Upper lobe of left lung (tissue), 6 donors: Measurements from ENCODE around the gene KCNN2. TPM values are rescaled to one million over a fixed set of nuclear protein-coding genes. Genes with fewer than 3 reads are reported as not detected.

Experiments used
- ATAC-seq, 2 donors: fragments of 200-7000 bp; cut with Tn5 transposase; one replicate each; pipeline ENCODE4 v1.9.1; 2022; ENCODE audit warnings: mild to moderate bottlenecking in 2 of 2, moderate library complexity in 2 of 2; ENCODE audit not compliant: low FRiP score in 2 of 2
- DNase-seq, 2 donors: peaks; one replicate each; pipeline ENCODE4 v3.0.0-alpha.2; 2019 to 2020
- H3K27ac ChIP-seq, 4 donors: fragments of 200-600 bp; sonication (generic); one replicate each; pipeline ENCODE4 v1.5.1; 2016 to 2019
- H3K27me3 ChIP-seq, 4 donors: fragments of 200-600 bp; sonication (generic); one replicate each; pipeline ENCODE4 v1.5.1; 2017 to 2019
- H3K36me3 ChIP-seq, 4 donors: fragments of 200-600 bp; sonication (generic); one replicate each; pipeline ENCODE4 v1.5.1; 2016 to 2019
- H3K4me1 ChIP-seq, 4 donors: fragments of 200-600 bp; sonication (generic); one replicate each; pipeline ENCODE4 v1.5.1; 2018 to 2019
- H3K4me3 ChIP-seq, 4 donors: fragments of 200-600 bp; sonication (generic); one replicate each; pipeline ENCODE4 v1.5.1; 2017 to 2019; ENCODE audit warnings: mild to moderate bottlenecking in 2 of 4, moderate library complexity in 1 of 4
- H3K9me3 ChIP-seq, 4 donors: fragments of 200-600 bp; sonication (generic); one replicate each; pipeline ENCODE4 v1.5.1; 2018 to 2019
- EP300 ChIP-seq, 4 donors: sonication (generic); formaldehyde crosslinking; IDR thresholded peaks; one replicate each; pipeline ENCODE4 v1.5.1; 2017; ENCODE audit warnings: antibody characterized with exemption in 4 of 4, control low read depth in 2 of 4
- POLR2A ChIP-seq, 4 donors: fragments of 450-650 bp; IDR thresholded peaks; one replicate each; pipeline ENCODE4 v1.5.1; 2016 to 2017; ENCODE audit warnings: antibody characterized with exemption in 4 of 4, mild to moderate bottlenecking in 2 of 4
- POLR2AphosphoS5 ChIP-seq, 2 donors: sonication (generic); formaldehyde crosslinking; IDR thresholded peaks; one replicate each; pipeline ENCODE4 v1.5.1; 2017; ENCODE audit warnings: antibody characterized with exemption in 2 of 2
- WGBS, 2 donors: methylation state at CpG; one replicate each; pipeline ENCODE4 v1.1.5; 2017 to 2018; 5-methylcytosine and 5-hydroxymethylcytosine counted together
- total RNA-seq, 6 donors: library from RNA; depleted of rRNA in 4 of 6; stranded (reverse); fragments of >200 nt in 4 of 6; gene quantifications; one replicate each; pipeline versions ENCODE4 v1.1.0 to v1.2.1, GENCODE V29; 2016 to 2021
- TF ChIP-seq, protein P1 (sequence below), 6 experiments: fragments of 450-650 bp in 4 of 6; fragments of 200-600 bp in 2 of 6; sonication (generic) in 2 of 6; IDR thresholded peaks; one replicate each; pipeline ENCODE4 v1.5.1; 2016 to 2019; ENCODE audit warnings: antibody characterized with exemption in 6 of 6
- donor health status: DM: no; HTN: no; CAD: no; lungs with moderate emphysema.
- donor health status: DM: no; HTN: yes; CAD: no; lungs with severe emphysema.

KCNN2 gene
- total RNA-seq, 6 donors from 2014 or later = 0.55 to 3.2 (median 1.9) TPM

DNA sequence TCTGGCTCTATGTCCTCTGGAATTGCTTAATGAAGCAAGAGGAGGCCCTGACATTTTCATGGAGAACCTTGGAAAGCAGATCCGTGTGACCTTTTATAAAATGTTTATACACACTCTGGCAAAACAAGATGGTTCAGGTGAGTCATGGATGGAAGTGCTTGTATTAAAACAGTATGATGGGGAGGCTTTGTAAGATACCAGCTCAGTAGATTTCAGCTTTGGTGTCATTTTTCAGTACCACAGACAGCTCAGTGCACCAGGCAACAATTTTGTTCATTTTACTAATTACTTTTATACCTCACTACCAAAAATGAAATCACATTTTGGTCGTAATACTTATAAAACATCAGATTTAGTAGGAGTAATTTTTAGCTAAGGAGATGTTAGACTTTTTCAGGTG lies 5.2 kb downstream of the KCNN2 start:
- Histone ChIP-seq H3K27me3 (peaks cover 0 to 14% (median 6%) of the 10 kb centered on the region in 4 donors), H3K4me3 (no peak overlapping the region), H3K9me3 (no peaks in the 10 kb centered on the region), H3K27ac (no peak overlapping the region), H3K4me1 (peaks cover 7 to 21% (median 14%) of the 10 kb centered on the region in 4 donors), H3K36me3 (no peaks in the 10 kb centered on the region)
- no peak for DNase-seq
- TF ChIP-seq EP300 (IDR thresholded peaks at IDR 0.05) (no peak), POLR2AphosphoS5 (IDR thresholded peaks at IDR 0.05) (no peak), POLR2A (IDR thresholded peaks at IDR 0.05) (no peak)
- TF ChIP-seq, protein P1, sequence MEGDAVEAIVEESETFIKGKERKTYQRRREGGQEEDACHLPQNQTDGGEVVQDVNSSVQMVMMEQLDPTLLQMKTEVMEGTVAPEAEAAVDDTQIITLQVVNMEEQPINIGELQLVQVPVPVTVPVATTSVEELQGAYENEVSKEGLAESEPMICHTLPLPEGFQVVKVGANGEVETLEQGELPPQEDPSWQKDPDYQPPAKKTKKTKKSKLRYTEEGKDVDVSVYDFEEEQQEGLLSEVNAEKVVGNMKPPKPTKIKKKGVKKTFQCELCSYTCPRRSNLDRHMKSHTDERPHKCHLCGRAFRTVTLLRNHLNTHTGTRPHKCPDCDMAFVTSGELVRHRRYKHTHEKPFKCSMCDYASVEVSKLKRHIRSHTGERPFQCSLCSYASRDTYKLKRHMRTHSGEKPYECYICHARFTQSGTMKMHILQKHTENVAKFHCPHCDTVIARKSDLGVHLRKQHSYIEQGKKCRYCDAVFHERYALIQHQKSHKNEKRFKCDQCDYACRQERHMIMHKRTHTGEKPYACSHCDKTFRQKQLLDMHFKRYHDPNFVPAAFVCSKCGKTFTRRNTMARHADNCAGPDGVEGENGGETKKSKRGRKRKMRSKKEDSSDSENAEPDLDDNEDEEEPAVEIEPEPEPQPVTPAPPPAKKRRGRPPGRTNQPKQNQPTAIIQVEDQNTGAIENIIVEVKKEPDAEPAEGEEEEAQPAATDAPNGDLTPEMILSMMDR (IDR thresholded peaks at IDR 0.05) = no peak
- 74 to 75% methylated on average over 2 of the region's 2 CpGs for WGBS, 2 donors
- no peak for ATAC-seq

DNA sequence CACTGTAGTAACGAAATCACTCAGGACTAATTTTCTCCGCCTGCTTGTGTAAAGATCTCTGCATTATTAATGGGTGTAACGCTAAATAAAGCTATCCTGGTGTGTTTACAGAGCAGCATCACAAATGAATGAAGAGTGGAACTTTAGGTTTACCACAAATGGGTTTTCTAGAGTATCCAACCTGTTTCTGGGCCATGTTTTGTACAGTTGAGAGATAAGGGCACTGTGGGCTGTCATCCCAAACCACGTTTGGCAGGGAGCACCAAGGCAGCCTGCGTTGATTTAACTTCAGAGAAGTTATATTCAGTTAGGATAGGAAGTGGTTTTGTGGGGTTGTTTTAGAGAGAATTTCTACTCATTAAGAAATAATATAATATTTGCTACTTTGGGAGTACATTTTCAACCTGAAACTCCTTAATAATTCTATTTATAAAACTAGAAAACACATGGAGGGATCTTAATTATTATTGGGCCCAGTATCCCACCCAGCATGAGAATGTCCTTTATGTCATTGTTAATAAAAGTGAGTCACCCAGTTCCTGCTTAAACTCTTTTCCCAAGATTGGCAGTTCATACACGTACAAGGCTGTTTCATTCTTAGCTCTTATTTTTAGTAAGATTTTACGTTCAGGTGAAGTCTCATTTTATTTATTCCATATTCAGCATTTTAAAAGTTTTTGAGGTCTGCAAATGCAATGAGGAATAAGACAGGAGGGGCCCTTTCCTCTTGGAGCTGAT lies 8.0 kb downstream of the KCNN2 start:
- 66 to 70% methylated on average over 7 of the region's 7 CpGs for WGBS, 2 donors
- ATAC-seq = no peak
- Histone ChIP-seq H3K36me3 (no peaks in the 10 kb centered on the region), H3K27ac (no peak overlapping the region), H3K27me3 (no peaks in the 10 kb centered on the region), H3K4me1 (no peaks in the 10 kb centered on the region), H3K9me3 (no peaks in the 10 kb centered on the region), H3K4me3 (no peak overlapping the region)
- DNase-seq = no peak
- TF ChIP-seq POLR2A (IDR thresholded peaks at IDR 0.05) (no peak), POLR2AphosphoS5 (IDR thresholded peaks at IDR 0.05) (no peak), EP300 (IDR thresholded peaks at IDR 0.05) (no peak)
- TF ChIP-seq, protein P1 (IDR thresholded peaks at IDR 0.05) = no peak

DNA sequence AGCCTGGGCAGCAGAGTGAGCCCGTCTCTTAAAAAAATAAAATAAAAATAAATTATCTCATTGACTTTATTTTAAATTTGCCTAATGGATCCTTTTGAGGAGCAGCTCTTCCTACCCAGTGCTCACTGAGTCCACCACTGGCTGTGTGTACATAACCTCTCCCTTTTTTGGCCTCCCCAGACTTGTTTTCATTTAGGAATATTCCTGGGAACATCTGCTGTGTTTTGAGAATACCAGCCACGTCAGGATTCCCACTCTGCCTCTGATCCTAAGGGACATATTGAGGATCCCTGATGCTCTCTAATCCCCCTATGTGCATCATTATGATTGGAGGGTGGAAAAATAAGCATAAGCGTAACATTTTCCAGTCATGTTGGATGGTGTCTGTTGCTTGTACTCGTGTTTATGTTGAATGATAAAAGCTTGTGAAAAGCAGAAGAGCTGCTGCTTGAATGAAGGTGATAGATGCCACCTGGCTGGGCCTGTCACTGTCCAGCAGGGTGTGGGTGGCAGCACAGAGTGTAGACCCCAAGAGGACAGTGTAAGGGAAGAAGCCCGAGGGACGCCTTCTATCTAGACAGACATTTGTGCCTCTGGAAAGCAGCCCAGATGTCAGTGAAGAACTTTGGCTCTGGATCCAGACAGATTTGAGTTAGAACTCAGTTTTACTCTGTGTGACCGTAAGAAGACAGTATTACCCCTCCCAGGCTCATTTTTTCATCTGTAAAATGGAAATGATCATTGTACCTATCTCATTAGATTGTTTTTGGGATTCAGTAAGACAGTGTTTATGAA lies 15.4 kb downstream of the KCNN2 start:
- TF ChIP-seq, protein P1 (IDR thresholded peaks at IDR 0.05) = no peak
- no peak for TF ChIP-seq POLR2A (IDR thresholded peaks at IDR 0.05)
- TF ChIP-seq EP300 (IDR thresholded peaks at IDR 0.05) = no peak
- TF ChIP-seq POLR2AphosphoS5 (IDR thresholded peaks at IDR 0.05) = no peak
- DNase-seq = no peak
- ATAC-seq = no peak
- no peaks in the 10 kb centered on the region for H3K36me3 ChIP-seq
- whole genome bisulfite sequencing, 2 donors = 65 to 77% methylated on average over 7 of the region's 7 CpGs
- no peaks in the 10 kb centered on the region for H3K27me3 ChIP-seq
- no peaks in the 10 kb centered on the region for H3K4me1 ChIP-seq
- no peak overlapping the region for H3K4me3 ChIP-seq
- no peak overlapping the region for H3K27ac ChIP-seq
- H3K9me3 ChIP-seq = no peaks in the 10 kb centered on the region

DNA sequence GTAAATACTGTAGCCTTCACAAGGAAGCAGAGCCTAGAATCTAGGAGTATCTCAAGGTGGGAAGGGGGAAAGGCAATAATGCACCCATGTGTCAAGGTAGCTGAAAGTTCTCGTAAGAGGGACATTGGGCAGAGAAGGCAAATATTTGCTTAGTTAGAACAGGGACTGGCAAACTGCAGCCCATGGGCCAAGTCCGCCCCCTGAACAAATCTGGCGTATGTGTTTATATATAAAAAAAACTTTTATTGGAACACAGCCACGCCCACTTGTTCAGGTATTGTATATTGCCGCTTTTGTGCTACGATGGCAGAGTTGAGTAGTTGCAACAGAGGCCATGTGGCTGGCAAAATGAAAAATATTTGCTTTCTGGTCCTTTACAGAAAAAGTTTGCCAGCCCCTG lies 16.1 kb downstream of the KCNN2 start:
- no peaks in the 10 kb centered on the region for H3K36me3 ChIP-seq
- no peaks in the 10 kb centered on the region for H3K4me1 ChIP-seq
- DNase-seq = no peak
- no peaks in the 10 kb centered on the region for H3K27me3 ChIP-seq
- H3K4me3 ChIP-seq = no peak overlapping the region
- 64 to 80% methylated on average over 6 of the region's 6 CpGs for WGBS, 2 donors
- H3K27ac ChIP-seq = no peak overlapping the region
- ATAC-seq = no peak
- TF ChIP-seq POLR2AphosphoS5 (IDR thresholded peaks at IDR 0.05) (no peak), EP300 (IDR thresholded peaks at IDR 0.05) (no peak), POLR2A (IDR thresholded peaks at IDR 0.05) (no peak)
- TF ChIP-seq, protein P1 (IDR thresholded peaks at IDR 0.05) = no peak
- H3K9me3 ChIP-seq = no peaks in the 10 kb centered on the region
